ENCODE data around the gene USHBP1.
"Not testable (repeated sequence)": the region's sequence is repeated elsewhere in the genome, so short reads cannot be mapped to it uniquely, and the experiment has no call there.

USHBP1 gene

DNA sequence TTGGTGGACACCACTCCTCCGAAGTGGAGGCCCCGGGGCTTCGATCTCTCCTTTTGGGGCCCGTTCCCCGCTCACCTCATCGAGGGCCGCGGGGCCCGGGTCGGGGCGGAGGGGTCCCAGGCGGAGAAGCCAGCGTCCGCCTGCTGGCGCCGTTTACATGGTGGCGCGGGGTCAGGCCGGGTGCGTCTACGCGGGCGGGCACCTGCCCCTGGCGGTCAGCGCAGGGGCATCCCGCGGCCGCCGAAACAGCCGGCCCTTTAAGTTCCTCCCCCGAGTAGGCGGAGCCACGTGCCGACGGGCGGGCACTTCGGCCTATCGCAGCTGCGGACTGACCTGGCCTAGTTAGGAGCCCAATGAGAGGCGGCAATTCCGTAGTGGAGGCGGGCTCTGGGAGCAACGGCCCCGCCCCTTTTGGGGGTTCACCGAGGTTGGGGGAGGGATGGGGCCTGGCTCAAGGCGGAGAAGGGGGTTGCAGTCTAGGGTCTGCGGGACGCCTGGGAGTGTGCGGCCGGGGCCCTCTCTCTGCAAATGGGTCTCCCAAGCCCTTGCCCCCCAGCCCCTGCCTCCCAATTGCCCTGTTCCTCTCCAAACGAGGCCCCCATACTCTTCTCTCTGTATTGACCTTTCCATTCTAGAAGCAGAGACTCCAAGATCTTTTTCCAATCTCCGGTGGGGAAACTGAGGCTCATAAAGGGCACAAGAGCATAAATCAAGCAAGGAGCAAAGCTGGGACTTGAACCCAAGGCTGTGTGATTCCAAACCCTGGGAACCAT is 38.8 kb upstream of the USHBP1 start, which contains the start of gene ABHD8:
Gene ABHD8 (minus strand): TSS at position 259 of the 773 bp plus-strand sequence. CDS start 1,809 bp downstream, outside the sequence.
- peak; percentile 89 for DNase-seq (ENCODE audit: extremely low read depth, low read depth)
- peak; percentile 33 for TF ChIP-seq CTCF (IDR thresholded peaks at IDR 0.05; ENCODE audit: low read depth, low read length)

DNA sequence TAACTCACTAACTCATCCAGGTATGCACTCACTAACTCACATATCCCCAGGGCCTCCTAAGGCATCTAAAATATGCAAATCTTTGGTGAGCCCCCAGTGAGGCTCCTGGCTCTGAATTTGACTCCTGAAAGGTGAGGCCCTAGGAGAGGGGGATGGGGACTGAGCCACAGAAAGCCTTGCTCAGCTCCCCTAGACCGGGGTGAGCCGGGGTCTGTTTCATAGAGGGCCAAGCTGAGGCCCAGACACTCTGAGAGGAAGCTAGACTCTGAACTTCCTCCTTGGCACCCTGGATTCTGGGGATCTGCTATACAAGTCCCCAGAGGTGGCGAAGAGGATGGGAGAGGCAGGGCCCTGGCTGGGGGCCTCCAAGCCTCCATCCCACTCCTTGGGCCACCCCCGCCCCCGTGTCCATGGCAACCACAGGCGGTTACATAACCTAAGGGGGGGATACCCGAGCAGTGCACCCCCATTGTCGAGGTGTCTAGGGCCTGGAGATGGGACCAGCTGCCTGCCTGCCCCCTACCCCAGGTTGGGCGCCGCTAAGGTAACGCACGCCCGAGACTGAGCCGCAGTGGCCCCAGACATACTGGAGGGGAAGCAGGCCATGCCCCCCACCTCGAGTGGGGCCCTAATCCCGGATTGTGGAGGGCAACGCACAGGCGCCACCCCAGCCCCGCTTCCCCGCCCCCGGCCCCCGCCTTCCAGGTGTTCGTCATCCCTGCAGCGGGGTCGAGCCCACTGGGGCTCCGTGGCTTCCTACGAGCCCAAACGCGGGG is 38.0 kb upstream of the USHBP1 start:
- no peak for DNase-seq (ENCODE audit: extremely low read depth, low read depth)

GRCh38 chr19:17300992-17301619 is 36.6 kb upstream of the USHBP1 start:
- DNase-seq (ENCODE audit: extremely low read depth, low read depth) = no peak
- no peak for TF ChIP-seq CTCF (IDR thresholded peaks at IDR 0.05; ENCODE audit: low read depth, low read length)

More for the DNA sequence above, 38.0 kb upstream of the USHBP1 start:
- TF ChIP-seq CTCF (IDR thresholded peaks at IDR 0.05; ENCODE audit: low read depth, low read length) = no peak

DNA sequence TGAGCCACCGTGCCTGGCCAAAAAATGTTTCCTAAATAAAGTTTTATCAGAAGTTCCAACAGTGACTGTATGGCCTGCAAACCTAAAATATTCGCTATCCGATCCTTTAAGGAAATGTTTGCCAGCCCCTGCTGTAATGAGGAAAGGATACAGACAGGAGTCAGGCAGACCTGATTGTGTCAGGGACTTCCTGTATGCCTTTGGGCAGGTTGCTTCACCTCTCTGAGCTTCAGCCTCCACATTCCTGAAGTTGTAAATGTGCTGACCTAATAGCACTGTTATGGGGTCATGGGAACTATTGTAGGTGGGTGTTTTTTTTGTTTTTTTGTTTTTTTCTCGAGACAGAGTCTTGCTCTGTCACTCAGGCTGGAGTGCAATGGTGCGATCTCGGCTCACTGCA is 32.4 kb upstream of the USHBP1 start:
- no peak for TF ChIP-seq CTCF (IDR thresholded peaks at IDR 0.05; ENCODE audit: low read depth, low read length)
- no peak for DNase-seq (ENCODE audit: extremely low read depth, low read depth)

GRCh38 chr19:17296273-17296672 is 31.7 kb upstream of the USHBP1 start:
- no peak for DNase-seq (ENCODE audit: extremely low read depth, low read depth)
- no peak; the same call in 1 of the 2 replicates for TF ChIP-seq CTCF (IDR thresholded peaks at IDR 0.05; ENCODE audit: low read depth, low read length)

DNA sequence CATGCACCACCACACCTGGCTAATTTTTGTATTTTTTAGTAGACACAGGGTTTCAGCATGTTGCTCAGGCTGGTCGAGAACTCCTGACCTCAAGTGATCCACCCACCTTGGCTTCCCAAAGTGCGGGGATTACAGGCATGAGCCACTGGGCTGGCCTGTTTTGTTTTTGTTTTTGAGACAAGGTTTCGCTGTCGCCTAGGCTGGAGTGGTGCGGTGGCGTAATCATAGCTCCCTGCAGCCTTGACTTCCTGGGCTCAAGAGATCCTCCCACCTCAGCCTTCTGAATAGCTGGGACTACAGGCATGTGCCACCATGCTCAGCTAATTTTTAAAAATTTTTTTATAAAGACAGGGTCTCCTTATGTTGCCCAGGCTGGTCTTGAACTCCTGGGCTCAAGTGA is 31.0 kb upstream of the USHBP1 start:
- not testable (repeated sequence) for DNase-seq (ENCODE audit: extremely low read depth, low read depth)

DNA sequence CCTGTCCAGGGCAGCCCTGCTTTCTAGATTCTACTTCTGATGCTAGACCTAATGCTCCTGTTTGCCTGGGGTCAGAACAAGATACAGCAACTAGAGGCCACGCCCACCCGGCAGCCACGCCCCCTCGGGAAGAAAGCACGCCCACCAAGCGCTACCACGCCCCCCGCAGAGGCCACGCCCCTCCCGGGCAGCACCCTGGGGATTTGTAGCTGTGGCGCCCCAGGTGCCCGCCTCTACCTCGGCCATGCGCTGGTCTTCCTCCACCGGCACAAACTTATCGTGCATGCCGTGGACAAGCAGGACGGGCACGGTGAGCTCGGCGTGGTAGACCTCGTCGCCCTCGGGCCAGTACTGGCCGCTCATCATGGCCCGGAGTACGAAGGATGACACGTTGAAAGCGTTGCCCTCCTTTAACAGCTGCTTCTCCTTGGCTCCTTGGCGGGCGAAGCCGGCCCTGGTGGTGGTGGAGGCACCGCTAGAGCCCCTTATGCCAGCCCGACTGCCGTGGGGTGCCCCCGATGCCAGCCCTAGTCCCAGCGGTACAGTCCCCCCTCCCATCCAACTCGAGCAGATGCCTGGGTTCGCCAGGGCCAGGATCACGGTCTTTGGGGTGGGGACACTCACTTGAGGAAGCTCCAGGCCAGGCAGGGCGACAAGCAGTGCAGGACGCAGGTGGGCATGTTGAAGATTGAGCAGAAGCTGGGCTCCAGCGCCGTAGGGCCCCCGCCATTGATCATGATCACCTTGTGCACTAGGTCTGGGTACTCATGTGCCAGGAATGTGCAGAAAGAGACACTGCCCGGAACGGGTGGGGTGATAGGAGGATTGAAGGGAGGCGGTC is 29.7 kb upstream of the USHBP1 start:
- no peak for DNase-seq (ENCODE audit: extremely low read depth, low read depth)
- TF ChIP-seq CTCF (IDR thresholded peaks at IDR 0.05; ENCODE audit: low read depth, low read length) = no peak
